Activated B cell treated with CpG ODN at 0.5 μM for 24 hours (primary cell): ENCODE results near the gene SLC25A42. TPM values are rescaled to one million over a fixed set of nuclear protein-coding genes. Genes with fewer than 3 reads are reported as not detected.
A peak's percentile ranks its signal among the peaks of the same experiment; 100 is the strongest.

ENCODE experiments used
- ATAC-seq: fragments of 200-7000 bp; cut with Tn5 transposase; one replicate; pipeline ENCODE4 v1.10.0; 2021; ENCODE audit warnings: low read depth, mild to moderate bottlenecking, moderate library complexity
- CTCF ChIA-PET: fragments of 350-600 bp; sonication (Branson Sonifier 250); formaldehyde crosslinking; loops from one replicate; lab custom pipeline; 2021; ENCODE audit warnings: antibody characterized with exemption; lab: Charles Lee
- POLR2A ChIA-PET: fragments of 350-600 bp; sonication (Branson Sonifier 250); formaldehyde crosslinking; loops from one replicate; lab custom pipeline; 2021; ENCODE audit warnings: antibody characterized with exemption; lab: Charles Lee
- DNase-seq: peaks from one replicate; pipeline ENCODE4 v3.0.0; 2022
- H3K27ac Mint-ChIP-seq: one replicate; pipeline ENCODE4 v1.8.0; 2020; ENCODE audit warnings: mixed read lengths
- H3K27me3 Mint-ChIP-seq: one replicate; pipeline ENCODE4 v1.8.0; 2021; ENCODE audit warnings: mixed read lengths
- H3K36me3 Mint-ChIP-seq: one replicate; pipeline ENCODE4 v1.8.0; 2021; ENCODE audit warnings: low read depth, mixed read lengths
- H3K4me1 Mint-ChIP-seq: one replicate; pipeline ENCODE4 v1.8.0; 2021; ENCODE audit warnings: mixed read lengths
- H3K4me3 Mint-ChIP-seq: one replicate; pipeline ENCODE4 v1.8.0; 2020; ENCODE audit warnings: mild to moderate bottlenecking, mixed read lengths
- H3K9me3 Mint-ChIP-seq: one replicate; pipeline ENCODE4 v1.8.0; 2020; ENCODE audit warnings: mixed read lengths
- CTCF ChIP-seq: fragments of 200-600 bp; IDR thresholded peaks from one replicate; pipeline ENCODE4 v1.8.0; 2022; ENCODE audit warnings: antibody characterized with exemption, mild to moderate bottlenecking
- intact Hi-C: fragments of 100-400 bp; cut with micrococcal nuclease; formaldehyde crosslinking; loops from one replicate; pipeline ENCODE4 v1.15.1; 2024
- total RNA-seq: library from RNA; stranded (reverse); gene quantifications from 2 replicates; pipeline ENCODE4 v1.2.3, GENCODE V29; 2022

The SLC25A42 gene
- total RNA-seq, 1 donor from 2014 or later: 17.5 TPM

GRCh38 chr19:19162495-19162894 is 98.7 kb downstream of the SLC25A42 start:
- ChIA-PET CTCF (interaction anchor here (1.4 to 7.5 kb wide), 2 partner anchors 12 to 16 kb away, joined by 3 to 53 read pairs; no protein-coding TSS in a partner anchor), POLR2A (interaction anchor here (0.8 to 0.9 kb wide), 2 partner anchors 8 to 98 kb away, joined by 3 to 4 read pairs; no protein-coding TSS in a partner anchor)
- peak overlapping the region; percentile 73 for H3K27ac Mint-ChIP-seq

More at GRCh38 chr19:19162495-19162894, 98.7 kb downstream of the SLC25A42 start:
- Mint-ChIP-seq H3K36me3 (no peaks in the 10 kb centered on the region), H3K4me3 (no peak overlapping the region), H3K9me3 (no peaks in the 10 kb centered on the region), H3K27me3 (no peaks in the 10 kb centered on the region), H3K4me1 (peaks cover 41% of the 10 kb centered on the region)
- DNase-seq: no peak
- ATAC-seq: no peak
- TF ChIP-seq CTCF: no peak
- intact Hi-C loops: no loop called here

Other genes with a start within 250 kb of the SLC25A42 start
- gene UPF1, start 232.0 kb upstream of the SLC25A42 start, total RNA-seq: 93.2 and 107 TPM in 2 replicates
- gene CERS1, start 167.8 kb upstream of the SLC25A42 start, total RNA-seq: not detected in 2 replicates
- 182 and 253 TPM in 2 replicates for gene COPE, start 144.6 kb upstream of the SLC25A42 start, total RNA-seq
- gene DDX49, start 144.3 kb upstream of the SLC25A42 start, total RNA-seq: 49.0 and 53.6 TPM in 2 replicates
- gene HOMER3, start 122.8 kb upstream of the SLC25A42 start, total RNA-seq: 1.9 and 2.3 TPM in 2 replicates
- gene SUGP2, start 30.5 kb upstream of the SLC25A42 start, total RNA-seq: 121 and 122 TPM in 2 replicates
- 33.3 and 37.9 TPM in 2 replicates for gene ARMC6, start 30.4 kb upstream of the SLC25A42 start, total RNA-seq
- 20.8 and 22.6 TPM in 2 replicates for gene TMEM161A, start 74.5 kb downstream of the SLC25A42 start, total RNA-seq
- gene MEF2B, start 106.3 kb downstream of the SLC25A42 start, total RNA-seq: 11.7 and 15.5 TPM in 2 replicates
- gene BORCS8, start 128.2 kb downstream of the SLC25A42 start, total RNA-seq: 51.8 and 52.3 TPM in 2 replicates
- 95.4 and 96.9 TPM in 2 replicates for gene RFXANK, start 128.3 kb downstream of the SLC25A42 start, total RNA-seq
- gene NR2C2AP, start 139.4 kb downstream of the SLC25A42 start, total RNA-seq: 37.1 and 39.2 TPM in 2 replicates
- not detected in 2 replicates for gene NCAN, start 148.0 kb downstream of the SLC25A42 start, total RNA-seq
- not detected in 2 replicates for gene TM6SF2, start 209.3 kb downstream of the SLC25A42 start, total RNA-seq